ENCODE data around the gene SLC15A5. TPM values are rescaled to one million over a fixed set of nuclear protein-coding genes. Genes with fewer than 3 reads are reported as not detected.
A peak's percentile ranks its signal among the peaks of the same experiment; 100 is the strongest.

Gene SLC15A5
- total RNA-seq, 3 donors from 2014 or later: not detected

- H3K9me3 ChIP-seq: no peaks in the 10 kb centered on the region
- ATAC-seq: no peak
- no peak for DNase-seq
- intact Hi-C loops (cut with DNase I, micrococcal nuclease): no loop called here
- H3K36me3 ChIP-seq (ENCODE audit: low read depth): no peaks in the 10 kb centered on the region
- TF ChIP-seq, protein P1, sequence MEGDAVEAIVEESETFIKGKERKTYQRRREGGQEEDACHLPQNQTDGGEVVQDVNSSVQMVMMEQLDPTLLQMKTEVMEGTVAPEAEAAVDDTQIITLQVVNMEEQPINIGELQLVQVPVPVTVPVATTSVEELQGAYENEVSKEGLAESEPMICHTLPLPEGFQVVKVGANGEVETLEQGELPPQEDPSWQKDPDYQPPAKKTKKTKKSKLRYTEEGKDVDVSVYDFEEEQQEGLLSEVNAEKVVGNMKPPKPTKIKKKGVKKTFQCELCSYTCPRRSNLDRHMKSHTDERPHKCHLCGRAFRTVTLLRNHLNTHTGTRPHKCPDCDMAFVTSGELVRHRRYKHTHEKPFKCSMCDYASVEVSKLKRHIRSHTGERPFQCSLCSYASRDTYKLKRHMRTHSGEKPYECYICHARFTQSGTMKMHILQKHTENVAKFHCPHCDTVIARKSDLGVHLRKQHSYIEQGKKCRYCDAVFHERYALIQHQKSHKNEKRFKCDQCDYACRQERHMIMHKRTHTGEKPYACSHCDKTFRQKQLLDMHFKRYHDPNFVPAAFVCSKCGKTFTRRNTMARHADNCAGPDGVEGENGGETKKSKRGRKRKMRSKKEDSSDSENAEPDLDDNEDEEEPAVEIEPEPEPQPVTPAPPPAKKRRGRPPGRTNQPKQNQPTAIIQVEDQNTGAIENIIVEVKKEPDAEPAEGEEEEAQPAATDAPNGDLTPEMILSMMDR (IDR thresholded peaks at IDR 0.05): no peak
- H3K4me3 ChIP-seq: no peak overlapping the region
- H3K4me1 ChIP-seq (ENCODE audit: low read depth): no peaks in the 10 kb centered on the region
These were observed 59.3 kb downstream of the SLC15A5 start for GRCh38 chr12:16218234-16218633.

- H3K4me3 ChIP-seq: no peak overlapping the region
- TF ChIP-seq, protein P1 (IDR thresholded peaks at IDR 0.05): no peak
- DNase-seq (no peak), ATAC-seq (no peak)
- intact Hi-C loops (cut with DNase I, micrococcal nuclease): no loop called here
- H3K36me3 ChIP-seq (ENCODE audit: low read depth): no peaks in the 10 kb centered on the region
- H3K9me3 ChIP-seq: no peaks in the 10 kb centered on the region
- H3K4me1 ChIP-seq (ENCODE audit: low read depth): no peaks in the 10 kb centered on the region
These were observed 65.8 kb downstream of the SLC15A5 start for GRCh38 chr12:16211731-16212130.

DNA sequence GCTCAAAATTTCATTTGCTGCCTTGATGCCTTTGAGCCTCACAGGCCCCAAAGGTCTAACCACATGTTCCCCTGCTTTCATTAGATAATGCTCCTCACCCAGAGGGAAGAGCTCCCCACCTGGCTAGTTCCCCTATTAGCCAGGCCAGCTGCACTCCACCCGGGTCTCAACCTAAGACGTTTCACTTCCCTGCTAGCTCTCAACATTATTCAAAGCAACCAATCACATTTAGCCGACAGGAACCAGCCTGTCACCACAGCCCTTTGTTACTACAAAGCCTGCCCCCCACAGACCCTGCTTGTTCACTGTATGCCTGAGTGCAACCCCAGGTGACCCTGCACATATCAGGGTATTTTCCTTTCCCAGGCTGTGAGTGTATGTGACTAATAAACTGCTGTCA, 78.6 kb downstream of the SLC15A5 start:
- Histone ChIP-seq H3K4me1 (ENCODE audit: low read depth) (no peaks in the 10 kb centered on the region), H3K4me3 (no peak overlapping the region), H3K9me3 (peaks cover 3% of the 10 kb centered on the region), H3K36me3 (ENCODE audit: low read depth) (no peaks in the 10 kb centered on the region)
- TF ChIP-seq, protein P1 (IDR thresholded peaks at IDR 0.05): no peak
- ATAC-seq: no peak
- DNase-seq: no peak
- intact Hi-C loops (cut with DNase I, micrococcal nuclease): no loop called here

DNA sequence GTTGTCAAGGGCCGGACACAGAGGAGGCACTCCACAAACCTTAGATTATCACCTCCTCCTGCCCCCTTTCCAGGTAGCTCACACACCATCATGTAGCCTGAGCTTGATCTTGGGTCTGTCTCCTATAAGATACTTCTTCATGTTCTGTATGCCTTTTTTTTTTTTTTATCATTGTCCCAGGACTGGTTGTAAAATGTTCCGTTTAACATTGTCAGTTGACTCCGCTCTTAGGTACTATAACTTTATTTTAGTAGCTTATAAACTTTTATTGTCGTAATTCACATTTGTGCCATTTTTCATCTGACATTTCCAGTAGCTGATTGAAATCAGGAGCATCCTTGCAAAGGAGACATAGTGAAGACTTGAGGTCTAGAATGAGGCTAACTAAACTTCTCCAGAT, 79.9 kb downstream of the SLC15A5 start:
- DNase-seq (no peak), ATAC-seq (peak; percentile 76)
- peaks cover 3% of the 10 kb centered on the region for H3K9me3 ChIP-seq
- TF ChIP-seq, protein P1 (IDR thresholded peaks at IDR 0.05): no peak
- intact Hi-C loops (cut with DNase I, micrococcal nuclease): no loop called here
- H3K4me3 ChIP-seq: no peak overlapping the region
- no peaks in the 10 kb centered on the region for H3K4me1 ChIP-seq (ENCODE audit: low read depth)
- H3K36me3 ChIP-seq (ENCODE audit: low read depth): no peaks in the 10 kb centered on the region

DNA sequence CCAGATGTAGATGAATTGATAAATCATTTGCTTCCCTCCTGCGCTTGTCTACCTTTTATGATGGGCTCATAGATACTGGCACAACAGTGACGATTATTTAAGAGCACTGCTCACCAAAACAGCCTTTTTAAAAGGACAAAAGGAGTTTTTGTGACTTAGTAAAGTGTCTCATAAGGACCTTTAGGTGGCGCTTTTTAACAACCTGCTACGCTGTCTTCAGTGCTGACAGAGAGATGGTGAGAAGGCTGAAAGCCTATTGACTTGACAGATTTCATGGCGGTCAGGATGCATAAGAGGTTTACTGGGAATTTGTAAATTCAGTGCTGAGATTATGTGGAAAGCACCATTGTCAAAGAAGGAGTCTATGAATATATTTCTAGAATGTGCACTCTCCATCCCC, 87.6 kb downstream of the SLC15A5 start:
- Histone ChIP-seq H3K9me3 (no peaks in the 10 kb centered on the region), H3K4me1 (ENCODE audit: low read depth) (no peaks in the 10 kb centered on the region), H3K4me3 (no peak overlapping the region), H3K36me3 (ENCODE audit: low read depth) (no peaks in the 10 kb centered on the region)
- intact Hi-C loops (cut with DNase I, micrococcal nuclease): loop anchor here in 1 of 2 donors (10.0 kb wide), 1 partner anchor 175 kb away; no protein-coding TSS in a partner anchor
- DNase-seq: no peak
- TF ChIP-seq, protein P1 (IDR thresholded peaks at IDR 0.05): no peak
- peak; percentile 80 for ATAC-seq

GRCh38 chr12:16187660-16188059, 89.8 kb downstream of the SLC15A5 start:
- no peaks in the 10 kb centered on the region for H3K9me3 ChIP-seq
- no peak overlapping the region for H3K4me3 ChIP-seq
- no peaks in the 10 kb centered on the region for H3K4me1 ChIP-seq (ENCODE audit: low read depth)
- ATAC-seq (peak; percentile 45), DNase-seq (no peak)
- intact Hi-C loops (cut with DNase I, micrococcal nuclease): loop anchor here in 1 of 2 donors (10.0 kb wide), 1 partner anchor 177 kb away; no protein-coding TSS in a partner anchor
- H3K36me3 ChIP-seq (ENCODE audit: low read depth): no peaks in the 10 kb centered on the region
- TF ChIP-seq, protein P1 (IDR thresholded peaks at IDR 0.05): no peak
